Prostate gland (tissue), 2 donors: ENCODE data around the gene IQGAP1. TPM values are rescaled to one million over a fixed set of nuclear protein-coding genes. Genes with fewer than 3 reads are reported as not detected.

Source experiments
- DNase-seq: peaks from one replicate; pipeline ENCODE4 v3.0.0-alpha.2; 2019; ENCODE audit warnings: low spot score
- H3K27ac ChIP-seq, 2 donors: fragments of 200-600 bp; sonication (generic); 2 replicates each; pipeline ENCODE4 v1.5.1; 2017 to 2019
- H3K27me3 ChIP-seq: fragments of 200-600 bp; sonication (generic); replicated peaks from 2 replicates; pipeline ENCODE4 v1.5.1; 2019; ENCODE audit not compliant: insufficient read depth
- H3K36me3 ChIP-seq, 2 donors: fragments of 200-600 bp; sonication (generic); 1 replicate in 1 of 2; 2 replicates in 1 of 2; pipeline versions ENCODE4 v1.5.1 to v1.8.1; 2017 to 2019
- H3K4me1 ChIP-seq: fragments of 200-600 bp; sonication (generic); replicated peaks from 2 replicates; pipeline ENCODE4 v1.5.1; 2019
- H3K4me3 ChIP-seq, 2 donors: fragments of 200-600 bp; sonication (generic); 2 replicates each; pipeline ENCODE4 v1.5.1; 2017 to 2019
- H3K9me3 ChIP-seq: fragments of 200-600 bp; sonication (generic); 2 replicates; pipeline ENCODE4 v1.5.1; 2017
- POLR2A ChIP-seq: fragments of 450-650 bp; IDR thresholded peaks from one replicate; pipeline ENCODE4 v1.6.1; 2016; ENCODE audit warnings: antibody characterized with exemption, mild to moderate bottlenecking
- POLR2AphosphoS5 ChIP-seq: sonication (generic); formaldehyde crosslinking; IDR thresholded peaks from one replicate; pipeline ENCODE4 v1.6.1; 2017; ENCODE audit warnings: antibody characterized with exemption
- WGBS: methylation state at CpG from one replicate; pipeline ENCODE4 v1.1.5; 2018; 5-methylcytosine and 5-hydroxymethylcytosine counted together
- intact Hi-C: fragments of 100-400 bp; cut with DNase I; formaldehyde crosslinking; loops from one replicate; pipeline ENCODE4 v1.14.2; 2022
- total RNA-seq, 2 donors: library from RNA; depleted of rRNA; stranded (reverse); fragments of >200 nt; gene quantifications; one replicate each; pipeline ENCODE4 v1.1.0, GENCODE V29; 2016
- TF ChIP-seq, protein P1 (sequence below), 4 experiments: fragments of 200-600 bp in 2 of 4; fragments of 450-650 bp in 2 of 4; sonication (generic) in 2 of 4; IDR thresholded peaks; 1 replicate in 3 of 4; 2 replicates in 1 of 4; pipeline ENCODE4 v1.5.1; 2016 to 2019; ENCODE audit warnings: antibody characterized with exemption in 4 of 4, mild to moderate bottlenecking in 2 of 4, moderate library complexity in 2 of 4

IQGAP1 gene
- total RNA-seq, 2 donors from 2014 or later, result 131 to 155 TPM

DNA sequence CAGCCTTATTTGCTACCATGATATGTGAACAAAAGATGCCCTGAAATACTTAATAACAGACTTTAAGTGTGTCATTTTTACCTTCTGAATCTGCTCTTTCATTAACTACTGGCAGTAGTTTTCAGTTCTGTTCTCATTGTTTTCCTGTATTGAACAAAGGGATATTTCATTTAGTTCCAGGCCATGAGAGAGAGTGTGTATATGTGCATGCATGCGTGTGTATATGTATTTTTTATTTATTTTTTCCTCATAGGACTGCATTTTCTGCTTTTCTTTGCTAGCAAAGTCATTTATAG lies 94.9 kb downstream of the IQGAP1 start:
- H3K27ac ChIP-seq, result no peak overlapping the region
- H3K4me1 ChIP-seq, result peaks cover 6% of the 10 kb centered on the region
- H3K27me3 ChIP-seq, result no peaks in the 10 kb centered on the region
- intact Hi-C loops, result loop anchor here (5.0 kb wide), 1 partner anchor 121 kb away; no protein-coding TSS in a partner anchor
- DNase-seq, result no peak
- no peak for TF ChIP-seq POLR2A
- TF ChIP-seq POLR2AphosphoS5, result no peak
- TF ChIP-seq, protein P1, sequence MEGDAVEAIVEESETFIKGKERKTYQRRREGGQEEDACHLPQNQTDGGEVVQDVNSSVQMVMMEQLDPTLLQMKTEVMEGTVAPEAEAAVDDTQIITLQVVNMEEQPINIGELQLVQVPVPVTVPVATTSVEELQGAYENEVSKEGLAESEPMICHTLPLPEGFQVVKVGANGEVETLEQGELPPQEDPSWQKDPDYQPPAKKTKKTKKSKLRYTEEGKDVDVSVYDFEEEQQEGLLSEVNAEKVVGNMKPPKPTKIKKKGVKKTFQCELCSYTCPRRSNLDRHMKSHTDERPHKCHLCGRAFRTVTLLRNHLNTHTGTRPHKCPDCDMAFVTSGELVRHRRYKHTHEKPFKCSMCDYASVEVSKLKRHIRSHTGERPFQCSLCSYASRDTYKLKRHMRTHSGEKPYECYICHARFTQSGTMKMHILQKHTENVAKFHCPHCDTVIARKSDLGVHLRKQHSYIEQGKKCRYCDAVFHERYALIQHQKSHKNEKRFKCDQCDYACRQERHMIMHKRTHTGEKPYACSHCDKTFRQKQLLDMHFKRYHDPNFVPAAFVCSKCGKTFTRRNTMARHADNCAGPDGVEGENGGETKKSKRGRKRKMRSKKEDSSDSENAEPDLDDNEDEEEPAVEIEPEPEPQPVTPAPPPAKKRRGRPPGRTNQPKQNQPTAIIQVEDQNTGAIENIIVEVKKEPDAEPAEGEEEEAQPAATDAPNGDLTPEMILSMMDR (IDR thresholded peaks at IDR 0.05), result no peak
- 32% methylated on average over 1 of the region's 1 CpG for WGBS
- H3K36me3 ChIP-seq, result peaks cover 13 to 19% of the 10 kb centered on the region in 2 donors
- H3K9me3 ChIP-seq, result no peaks in the 10 kb centered on the region
- no peak overlapping the region for H3K4me3 ChIP-seq

DNA sequence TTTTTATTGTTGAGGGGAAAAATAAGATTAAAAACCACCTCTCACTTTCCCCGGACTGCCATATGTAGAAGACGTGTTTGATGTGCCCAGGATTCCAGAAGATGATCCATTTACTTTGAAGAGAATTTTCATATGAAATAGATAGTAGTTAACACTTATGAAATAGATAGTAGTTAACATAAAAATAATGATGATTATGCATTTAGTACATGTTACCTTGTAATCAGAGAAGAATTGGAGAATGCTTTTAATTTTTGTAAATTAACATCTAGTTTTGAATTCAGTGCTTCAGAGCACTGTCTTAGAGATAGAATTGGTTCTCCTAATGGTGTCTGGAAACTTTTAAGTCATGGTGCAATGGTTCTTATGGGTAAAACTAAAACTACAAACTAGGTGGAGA lies 95.6 kb downstream of the IQGAP1 start:
- no peak overlapping the region for H3K27ac ChIP-seq
- peaks cover 13 to 19% of the 10 kb centered on the region in 2 donors for H3K36me3 ChIP-seq
- TF ChIP-seq, protein P1 (IDR thresholded peaks at IDR 0.05), result no peak
- TF ChIP-seq POLR2A (no peak), POLR2AphosphoS5 (no peak)
- H3K4me3 ChIP-seq, result no peak overlapping the region
- DNase-seq, result no peak
- no peaks in the 10 kb centered on the region for H3K9me3 ChIP-seq
- peaks cover 6% of the 10 kb centered on the region for H3K4me1 ChIP-seq
- intact Hi-C loops, result loop anchor here (5.0 kb wide), 1 partner anchor 121 kb away; no protein-coding TSS in a partner anchor
- H3K27me3 ChIP-seq, result no peaks in the 10 kb centered on the region
- 89% methylated on average over 2 of the region's 2 CpGs for WGBS

DNA sequence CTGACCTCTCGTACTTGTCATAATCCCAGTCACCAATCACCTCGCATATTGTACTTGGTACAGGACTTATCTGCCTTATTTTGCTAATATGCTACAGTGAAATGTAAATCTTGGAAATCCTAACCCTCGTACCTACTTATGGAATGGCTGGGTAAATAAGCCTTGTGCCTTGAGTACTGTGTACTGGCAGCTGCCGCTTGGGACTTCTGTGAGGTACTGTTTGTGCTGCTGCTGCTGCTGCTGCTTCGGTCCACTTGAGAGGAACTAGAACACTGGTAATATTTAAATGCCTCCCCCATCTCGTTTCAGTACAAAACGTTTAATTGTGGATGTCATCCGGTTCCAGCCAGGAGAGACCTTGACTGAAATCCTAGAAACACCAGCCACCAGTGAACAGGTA lies 99.1 kb downstream of the IQGAP1 start:
- no peak overlapping the region for H3K4me3 ChIP-seq
- no peak overlapping the region for H3K27ac ChIP-seq
- no peaks in the 10 kb centered on the region for H3K9me3 ChIP-seq
- 82% methylated on average over 8 of the region's 8 CpGs for WGBS
- H3K27me3 ChIP-seq, result no peaks in the 10 kb centered on the region
- peaks cover 11 to 29% of the 10 kb centered on the region in 2 donors for H3K36me3 ChIP-seq
- H3K4me1 ChIP-seq, result peaks cover 6% of the 10 kb centered on the region
- intact Hi-C loops, result no loop called here
- TF ChIP-seq POLR2A, result no peak
- TF ChIP-seq, protein P1 (IDR thresholded peaks at IDR 0.05), result no peak
- no peak for TF ChIP-seq POLR2AphosphoS5
- DNase-seq, result no peak

DNA sequence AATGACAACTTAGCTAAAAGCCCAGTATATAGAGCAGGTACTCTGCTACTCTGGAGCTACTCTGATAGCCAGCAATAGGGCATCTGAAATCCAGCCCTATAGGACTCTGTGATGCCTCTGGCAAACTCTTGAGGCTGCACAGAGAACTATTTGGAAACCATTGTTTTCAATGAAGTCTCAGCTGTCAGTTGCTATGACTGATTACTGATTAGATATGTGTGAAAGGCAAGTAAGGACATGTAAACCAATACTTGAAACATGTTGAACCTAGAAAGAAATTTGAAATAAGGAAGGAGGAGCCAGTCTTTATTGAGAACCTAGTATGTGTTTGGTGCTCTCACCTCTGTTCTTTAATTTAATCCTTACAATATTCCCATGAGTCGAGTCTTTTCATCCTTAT lies 101.5 kb downstream of the IQGAP1 start:
- no peak overlapping the region for H3K4me3 ChIP-seq
- H3K27ac ChIP-seq, result no peak overlapping the region
- peaks cover 2 to 30% of the 10 kb centered on the region in 2 donors for H3K36me3 ChIP-seq
- no peaks in the 10 kb centered on the region for H3K9me3 ChIP-seq
- 73% methylated on average over 1 of the region's 1 CpG for WGBS
- no peak for DNase-seq
- no peaks in the 10 kb centered on the region for H3K27me3 ChIP-seq
- peaks cover 6% of the 10 kb centered on the region for H3K4me1 ChIP-seq
- intact Hi-C loops, result no loop called here
- TF ChIP-seq POLR2A (no peak), POLR2AphosphoS5 (no peak)
- TF ChIP-seq, protein P1 (IDR thresholded peaks at IDR 0.05), result no peak

DNA sequence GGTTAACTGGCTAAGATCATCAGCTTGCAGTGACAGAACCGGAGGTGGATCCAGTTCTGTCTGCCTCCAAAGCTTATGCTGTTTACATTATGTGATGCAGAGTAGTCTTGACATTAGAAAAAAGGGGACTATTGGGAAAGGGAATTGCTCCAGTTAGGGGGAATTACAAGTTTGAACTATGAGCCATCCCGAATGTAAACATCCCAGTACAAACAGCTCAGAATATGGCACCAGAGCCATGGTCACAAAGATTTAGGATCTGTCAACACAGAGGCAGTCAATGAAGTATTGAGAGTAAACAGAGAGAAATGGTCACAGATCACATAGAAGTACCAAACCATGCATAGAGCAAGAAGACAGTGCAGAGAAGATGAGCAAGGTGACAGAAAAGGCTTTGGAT lies 101.9 kb downstream of the IQGAP1 start:
- peak; percentile 15 for DNase-seq
- TF ChIP-seq POLR2AphosphoS5 (peak; percentile 65), POLR2A (no peak)
- TF ChIP-seq, protein P1 (IDR thresholded peaks at IDR 0.05), result no peak
- no peak overlapping the region for H3K4me3 ChIP-seq
- 45% methylated on average over 2 of the region's 2 CpGs for WGBS
- no peaks in the 10 kb centered on the region for H3K9me3 ChIP-seq
- no peaks in the 10 kb centered on the region for H3K27me3 ChIP-seq
- H3K4me1 ChIP-seq, result peaks cover 6% of the 10 kb centered on the region
- H3K36me3 ChIP-seq, result peaks cover 2 to 26% of the 10 kb centered on the region in 2 donors
- intact Hi-C loops, result no loop called here
- no peak overlapping the region for H3K27ac ChIP-seq
